ENCODE results near the gene EP400. TPM values are rescaled to one million over a fixed set of nuclear protein-coding genes. Genes with fewer than 3 reads are reported as not detected.

The EP400 gene
- total and polyA plus RNA-seq, 8 donors = 5.2 to 39.8 (median 21.6) TPM

GRCh38 chr12:132006056-132006680 lies 56.4 kb downstream of the EP400 start:
- no peak for TF ChIP-seq CTCF (IDR thresholded peaks at IDR 0.05)
- TF ChIP-seq POLR2A (IDR thresholded peaks at IDR 0.05) = no peak
- no peak for TF ChIP-seq EP300 (IDR thresholded peaks at IDR 0.05)
- no peak for TF ChIP-seq POLR2AphosphoS5 (IDR thresholded peaks at IDR 0.05)
- 91 to 96% (median 93%) methylated on average over 19 of the region's 19 CpGs for WGBS, 5 donors

GRCh38 chr12:132007041-132007440 lies 57.3 kb downstream of the EP400 start:
- H3K36me3 ChIP-seq = peaks cover 45 to 90% (median 85%) of the 10 kb centered on the region in 4 donors
- no peak for DNase-seq
- peaks cover 0 to 7% (median 0%) of the 10 kb centered on the region in 4 donors for H3K4me1 ChIP-seq
- intact Hi-C loops (cut with DNase I; ENCODE audit: low total_unique reads) = no loop called here
- TF ChIP-seq POLR2A (IDR thresholded peaks at IDR 0.05) = no peak
- TF ChIP-seq POLR2AphosphoS5 (IDR thresholded peaks at IDR 0.05) = no peak
- no peak for TF ChIP-seq EP300 (IDR thresholded peaks at IDR 0.05)
- TF ChIP-seq CTCF (IDR thresholded peaks at IDR 0.05) = no peak
- H3K4me3 ChIP-seq = no peak overlapping the region
- no peaks in the 10 kb centered on the region for H3K27me3 ChIP-seq
- no peaks in the 10 kb centered on the region for H3K9me3 ChIP-seq
- H3K27ac ChIP-seq = no peak overlapping the region
- WGBS, 5 donors = 83 to 92% (median 91%) methylated on average over 6 of the region's 6 CpGs

More at GRCh38 chr12:132006056-132006680, 56.4 kb downstream of the EP400 start:
- no peak for DNase-seq
- intact Hi-C loops (cut with DNase I; ENCODE audit: low total_unique reads) = no loop called here
- Histone ChIP-seq H3K9me3 (no peaks in the 10 kb centered on the region), H3K36me3 (peaks cover 37 to 82% (median 78%) of the 10 kb centered on the region in 4 donors), H3K4me1 (peaks cover 0 to 11% (median 0%) of the 10 kb centered on the region in 4 donors), H3K4me3 (no peak overlapping the region), H3K27me3 (no peaks in the 10 kb centered on the region), H3K27ac (no peak overlapping the region)

GRCh38 chr12:132009336-132009859 lies 59.7 kb downstream of the EP400 start:
- H3K4me3 ChIP-seq = no peak overlapping the region
- no peaks in the 10 kb centered on the region for H3K9me3 ChIP-seq
- H3K36me3 ChIP-seq = peaks cover 66 to 100% (median 93%) of the 10 kb centered on the region in 4 donors
- TF ChIP-seq EP300 (IDR thresholded peaks at IDR 0.05) (no peak), CTCF (IDR thresholded peaks at IDR 0.05) (no peak), POLR2AphosphoS5 (IDR thresholded peaks at IDR 0.05) (no peak), POLR2A (IDR thresholded peaks at IDR 0.05) (no peak)
- WGBS, 5 donors = 93 to 100% (median 98%) methylated on average over 5 of the region's 5 CpGs
- no peak overlapping the region for H3K27ac ChIP-seq
- intact Hi-C loops (cut with DNase I; ENCODE audit: low total_unique reads) = no loop called here
- H3K27me3 ChIP-seq = no peaks in the 10 kb centered on the region
- H3K4me1 ChIP-seq = peaks cover 0 to 7% (median 0%) of the 10 kb centered on the region in 4 donors
- no peak for DNase-seq

GRCh38 chr12:132012919-132013568 lies 63.3 kb downstream of the EP400 start:
- intact Hi-C loops (cut with DNase I; ENCODE audit: low total_unique reads) = no loop called here
- no peak for DNase-seq
- Histone ChIP-seq H3K36me3 (peaks cover 79 to 100% (median 95%) of the 10 kb centered on the region in 4 donors), H3K27me3 (no peaks in the 10 kb centered on the region), H3K4me3 (no peak overlapping the region), H3K27ac (no peak overlapping the region), H3K4me1 (peaks cover 0 to 7% (median 0%) of the 10 kb centered on the region in 4 donors), H3K9me3 (no peaks in the 10 kb centered on the region)
- TF ChIP-seq EP300 (IDR thresholded peaks at IDR 0.05) = no peak
- WGBS, 5 donors = 87 to 90% (median 88%) methylated on average over 20 of the region's 20 CpGs
